Astrocyte (in vitro differentiated cells and primary cell): ENCODE measurements around the gene TIMP2. TPM values are rescaled to one million over a fixed set of nuclear protein-coding genes. Genes with fewer than 3 reads are reported as not detected.

ENCODE experiments used
- DNase-seq: peaks from one replicate; pipeline ENCODE4 v3.0.0-alpha.2; 2010; ENCODE audit warnings: low read depth
- FAIRE-seq: peaks from 2 replicates; lab custom pipeline; 2011; peaks lifted over from hg19 to GRCh38; lab: Jason Lieb, UNC
- H2AFZ ChIP-seq: 2 replicates; pipeline ENCODE4 v1.6.0; 2012; ENCODE audit warnings: low read depth, low read length, inconsistent platforms
- H3K27ac ChIP-seq: 2 replicates; pipeline ENCODE4 v1.5.1; 2011; ENCODE audit warnings: low read depth, low read length, inconsistent platforms
- H3K27me3 ChIP-seq: 2 replicates; pipeline ENCODE4 v1.6.0; 2011; ENCODE audit warnings: low read length, inconsistent platforms; ENCODE audit not compliant: insufficient read depth
- H3K36me3 ChIP-seq: 2 replicates; pipeline ENCODE4 v1.5.1; 2011; ENCODE audit warnings: low read length, inconsistent platforms; ENCODE audit not compliant: insufficient read depth
- H3K4me1 ChIP-seq: 2 replicates; pipeline ENCODE4 v1.5.1; 2011; ENCODE audit warnings: low read length, inconsistent platforms; ENCODE audit not compliant: insufficient read depth
- H3K4me2 ChIP-seq: 2 replicates; pipeline ENCODE4 v1.6.0; 2012; ENCODE audit warnings: low read length, inconsistent platforms
- H3K4me3 ChIP-seq: 2 replicates; pipeline ENCODE4 v1.5.1; 2011; ENCODE audit warnings: low read depth, mild to moderate bottlenecking, low read length, inconsistent platforms; ENCODE audit not compliant: insufficient read depth
- H3K79me2 ChIP-seq: 2 replicates; pipeline ENCODE4 v1.6.0; 2012; ENCODE audit warnings: mild to moderate bottlenecking, low read length, inconsistent platforms; ENCODE audit not compliant: insufficient read depth
- H3K9ac ChIP-seq: 2 replicates; pipeline ENCODE4 v1.6.0; 2012; ENCODE audit warnings: mild to moderate bottlenecking, low read length, inconsistent platforms
- H3K9me3 ChIP-seq: 2 replicates; pipeline ENCODE4 v1.5.1; 2012; ENCODE audit warnings: low read depth, mild to moderate bottlenecking, low read length, inconsistent platforms; ENCODE audit not compliant: insufficient read depth
- H4K20me1 ChIP-seq: 2 replicates; pipeline ENCODE4 v1.6.0; 2012; ENCODE audit warnings: low read length, inconsistent platforms; ENCODE audit not compliant: insufficient read depth
- H3K27ac Mint-ChIP-seq: one replicate; pipeline ENCODE4 v1.8.0; 2021; ENCODE audit warnings: mild to moderate bottlenecking, mixed read lengths; ENCODE audit not compliant: unreplicated experiment
- H3K27me3 Mint-ChIP-seq: one replicate; pipeline ENCODE4 v1.8.0; 2021; ENCODE audit warnings: low read depth, mixed read lengths; ENCODE audit not compliant: unreplicated experiment
- H3K36me3 Mint-ChIP-seq: one replicate; pipeline ENCODE4 v1.8.0; 2021; ENCODE audit warnings: low read depth, mixed read lengths; ENCODE audit not compliant: unreplicated experiment
- H3K4me1 Mint-ChIP-seq: one replicate; pipeline ENCODE4 v1.8.0; 2021; ENCODE audit warnings: low read depth, mixed read lengths; ENCODE audit not compliant: unreplicated experiment
- H3K4me3 Mint-ChIP-seq: one replicate; pipeline ENCODE4 v1.8.0; 2021; ENCODE audit warnings: mild to moderate bottlenecking, moderate library complexity, mixed read lengths; ENCODE audit not compliant: unreplicated experiment
- H3K9me3 Mint-ChIP-seq: one replicate; pipeline ENCODE4 v1.8.0; 2021; ENCODE audit warnings: mild to moderate bottlenecking, mixed read lengths; ENCODE audit not compliant: unreplicated experiment
- EZH2 ChIP-seq: IDR thresholded peaks from 2 replicates; pipeline ENCODE4 v1.6.1; 2012; ENCODE audit warnings: mild to moderate bottlenecking, low read length, inconsistent platforms; ENCODE audit not compliant: insufficient read depth
- total RNA-seq: library from RNA; stranded (reverse); gene quantifications from 2 replicates; pipeline ENCODE4 v1.2.1, GENCODE V29; 2021
- TF ChIP-seq, protein P1 (sequence below): IDR thresholded peaks from 2 replicates; pipeline ENCODE4 v1.5.1; 2011; ENCODE audit warnings: low read depth, mild to moderate bottlenecking, inconsistent platforms, low read length, moderate library complexity; ENCODE audit not compliant: insufficient read depth

The TIMP2 gene
- total RNA-seq, 1 donor from 2014 or later = 184 TPM

DNA sequence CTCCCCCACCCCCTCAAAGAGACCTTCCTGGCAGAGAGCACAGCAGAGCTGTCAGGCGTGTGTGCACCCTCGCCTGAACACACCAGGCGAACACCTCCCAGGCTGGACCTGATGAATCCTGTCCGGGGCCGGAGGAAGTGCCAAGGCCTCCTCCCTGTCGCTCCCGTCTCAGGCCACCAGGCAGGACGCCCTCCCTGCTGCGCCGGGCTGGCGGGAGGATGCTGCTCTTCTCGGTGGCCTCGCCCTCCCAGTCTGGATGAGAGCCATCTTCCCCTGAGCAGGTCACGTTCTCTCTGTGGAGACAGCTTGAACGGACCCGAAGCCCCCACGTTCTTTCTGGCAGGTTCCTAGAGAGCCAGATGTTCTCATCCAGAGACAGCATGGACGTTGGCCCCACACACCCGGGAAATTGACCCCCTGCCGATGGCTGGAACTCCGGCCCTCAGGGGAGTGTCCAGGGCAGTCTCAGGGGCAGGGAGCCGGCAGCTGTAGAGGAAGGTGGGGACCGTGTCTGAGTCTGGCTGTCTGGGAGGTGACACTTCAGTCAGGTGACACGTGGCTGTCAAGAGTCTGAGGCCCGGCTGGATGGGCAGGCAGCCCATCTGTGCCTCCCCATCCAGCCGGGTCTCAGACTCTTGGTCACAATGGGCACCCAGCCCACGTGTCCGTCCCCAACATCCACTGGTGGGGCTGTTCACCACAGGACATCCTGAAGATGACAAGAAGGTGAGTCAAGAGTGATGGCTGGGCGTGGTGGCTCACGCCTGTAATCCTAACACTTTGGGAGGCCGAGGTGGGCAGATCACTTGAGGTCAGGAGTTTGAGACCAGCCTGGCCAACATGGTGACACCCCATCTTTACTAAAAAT lies 5.0 kb upstream of the TIMP2 start:
- Histone ChIP-seq H3K27ac (no peak overlapping the region), H3K4me3 (no peak overlapping the region), H3K27me3 (no peaks in the 10 kb centered on the region), H4K20me1 (no peaks in the 10 kb centered on the region), H3K4me1 (peaks cover 33% of the 10 kb centered on the region), H3K9me3 (no peaks in the 10 kb centered on the region), H3K79me2 (no peaks in the 10 kb centered on the region), H2AFZ (no peak overlapping the region), H3K36me3 (no peaks in the 10 kb centered on the region), H3K4me2 (no peak overlapping the region), H3K9ac (no peak overlapping the region)
- Mint-ChIP-seq H3K9me3 (no peaks in the 10 kb centered on the region), H3K4me1 (peaks cover 24% of the 10 kb centered on the region), H3K4me3 (no peak overlapping the region), H3K27me3 (peaks cover 15% of the 10 kb centered on the region), H3K27ac (no peak overlapping the region), H3K36me3 (no peaks in the 10 kb centered on the region)
- DNase-seq (no peak), FAIRE-seq (no peak)
- TF ChIP-seq, protein P1, sequence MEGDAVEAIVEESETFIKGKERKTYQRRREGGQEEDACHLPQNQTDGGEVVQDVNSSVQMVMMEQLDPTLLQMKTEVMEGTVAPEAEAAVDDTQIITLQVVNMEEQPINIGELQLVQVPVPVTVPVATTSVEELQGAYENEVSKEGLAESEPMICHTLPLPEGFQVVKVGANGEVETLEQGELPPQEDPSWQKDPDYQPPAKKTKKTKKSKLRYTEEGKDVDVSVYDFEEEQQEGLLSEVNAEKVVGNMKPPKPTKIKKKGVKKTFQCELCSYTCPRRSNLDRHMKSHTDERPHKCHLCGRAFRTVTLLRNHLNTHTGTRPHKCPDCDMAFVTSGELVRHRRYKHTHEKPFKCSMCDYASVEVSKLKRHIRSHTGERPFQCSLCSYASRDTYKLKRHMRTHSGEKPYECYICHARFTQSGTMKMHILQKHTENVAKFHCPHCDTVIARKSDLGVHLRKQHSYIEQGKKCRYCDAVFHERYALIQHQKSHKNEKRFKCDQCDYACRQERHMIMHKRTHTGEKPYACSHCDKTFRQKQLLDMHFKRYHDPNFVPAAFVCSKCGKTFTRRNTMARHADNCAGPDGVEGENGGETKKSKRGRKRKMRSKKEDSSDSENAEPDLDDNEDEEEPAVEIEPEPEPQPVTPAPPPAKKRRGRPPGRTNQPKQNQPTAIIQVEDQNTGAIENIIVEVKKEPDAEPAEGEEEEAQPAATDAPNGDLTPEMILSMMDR = no peak
- TF ChIP-seq EZH2 = no peak

DNA sequence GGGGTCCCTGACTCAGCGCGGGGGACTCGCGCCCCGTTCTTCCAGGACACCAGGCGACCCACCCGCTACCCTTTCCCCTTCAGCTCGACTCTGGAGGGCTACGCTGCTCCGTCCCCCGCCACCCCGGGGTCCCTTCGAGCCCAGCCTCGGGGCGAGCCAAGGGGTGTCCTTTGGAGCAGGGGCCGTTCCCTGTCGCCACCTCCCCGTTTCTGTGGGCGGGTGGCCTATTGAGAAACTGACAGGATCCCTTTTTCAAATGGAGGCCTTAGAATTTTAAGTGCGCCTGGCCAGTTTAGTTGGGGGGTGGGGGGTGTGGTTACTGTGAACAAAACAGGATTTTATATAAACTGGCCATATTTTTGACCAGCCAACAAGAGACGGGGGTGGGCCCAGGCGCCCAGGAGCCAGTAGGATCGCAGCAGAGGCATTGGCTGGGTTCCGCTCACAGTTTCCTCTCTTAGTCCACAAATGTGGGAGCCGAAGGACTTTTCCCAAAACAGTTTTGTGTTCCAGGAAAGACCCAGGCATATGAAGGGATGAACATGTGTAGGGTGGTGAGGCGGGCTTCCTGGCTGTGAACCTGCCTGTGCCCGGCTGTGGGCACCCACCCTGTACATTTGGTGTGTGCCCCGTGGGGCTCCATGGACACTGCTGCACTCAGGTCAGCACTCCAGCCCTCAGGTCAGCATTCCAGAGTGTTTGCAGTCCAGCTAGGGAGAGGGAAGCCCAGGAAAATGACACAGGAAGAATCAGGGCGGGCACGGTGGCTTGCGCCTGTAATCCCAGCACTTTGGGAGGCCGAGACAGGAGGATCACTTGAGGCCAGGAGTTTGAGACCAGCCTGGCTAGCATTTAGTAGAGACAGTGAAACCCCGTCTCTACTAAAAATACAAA lies 722 bp upstream of the TIMP2 start:
- peak overlapping the region; percentile 40 for H3K4me3 Mint-ChIP-seq
- Histone ChIP-seq H3K27me3 (no peaks in the 10 kb centered on the region), H3K27ac (peak overlapping the region; percentile 86), H3K4me1 (peaks cover 34% of the 10 kb centered on the region), H4K20me1 (peaks cover 33% of the 10 kb centered on the region), H3K36me3 (no peaks in the 10 kb centered on the region), H3K4me3 (peak overlapping the region; percentile 57), H3K79me2 (peaks cover 37% of the 10 kb centered on the region), H3K9me3 (no peaks in the 10 kb centered on the region), H2AFZ (peak overlapping the region; percentile 80), H3K9ac (peak overlapping the region; percentile 85), H3K4me2 (peak overlapping the region; percentile 94)
- H3K4me1 Mint-ChIP-seq = peaks cover 5% of the 10 kb centered on the region
- TF ChIP-seq EZH2 = no peak
- TF ChIP-seq, protein P1 = no peak
- peaks cover 11% of the 10 kb centered on the region for H3K27me3 Mint-ChIP-seq
- FAIRE-seq (no peak), DNase-seq (peak; percentile 76)
- H3K36me3 Mint-ChIP-seq = peaks cover 2% of the 10 kb centered on the region
- no peak overlapping the region for H3K27ac Mint-ChIP-seq
- H3K9me3 Mint-ChIP-seq = no peaks in the 10 kb centered on the region
